ENCODE data around the gene VARS1. TPM values are rescaled to one million over a fixed set of nuclear protein-coding genes. Genes with fewer than 3 reads are reported as not detected.

The VARS1 gene
- total and polyA plus RNA-seq, 2 experiments from 2014 or later, result 71.2 to 137 TPM

DNA sequence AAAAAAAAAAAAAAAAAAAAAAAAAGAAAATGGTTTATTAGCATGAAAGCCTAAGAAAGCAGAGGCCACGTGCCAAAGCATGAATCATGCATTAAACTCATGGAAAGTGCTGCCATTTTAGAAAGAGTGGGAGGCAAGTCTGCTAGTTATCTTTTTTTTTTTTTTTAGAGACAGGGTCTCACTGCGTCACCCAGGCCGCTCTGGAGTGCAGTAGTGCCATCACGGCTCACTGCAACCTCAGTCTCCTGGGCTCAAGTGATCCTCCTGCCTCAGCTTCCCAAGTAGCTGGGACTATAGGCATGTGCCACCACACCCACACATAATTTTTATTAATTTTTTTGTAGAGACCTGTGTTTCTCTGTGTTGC lies 23.6 kb downstream of the VARS1 start (continued):
- TF ChIP-seq, protein P1, sequence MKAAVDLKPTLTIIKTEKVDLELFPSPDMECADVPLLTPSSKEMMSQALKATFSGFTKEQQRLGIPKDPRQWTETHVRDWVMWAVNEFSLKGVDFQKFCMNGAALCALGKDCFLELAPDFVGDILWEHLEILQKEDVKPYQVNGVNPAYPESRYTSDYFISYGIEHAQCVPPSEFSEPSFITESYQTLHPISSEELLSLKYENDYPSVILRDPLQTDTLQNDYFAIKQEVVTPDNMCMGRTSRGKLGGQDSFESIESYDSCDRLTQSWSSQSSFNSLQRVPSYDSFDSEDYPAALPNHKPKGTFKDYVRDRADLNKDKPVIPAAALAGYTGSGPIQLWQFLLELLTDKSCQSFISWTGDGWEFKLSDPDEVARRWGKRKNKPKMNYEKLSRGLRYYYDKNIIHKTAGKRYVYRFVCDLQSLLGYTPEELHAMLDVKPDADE (IDR thresholded peaks at IDR 0.05), result no peak
- TF ChIP-seq ZNF462 (CRISPR knock-in tag; IDR thresholded peaks at IDR 0.05) (no peak), CREB1 (CRISPR knock-in tag; IDR thresholded peaks at IDR 0.05; ENCODE audit: low read depth) (no peak), EZH2 (IDR thresholded peaks at IDR 0.05; ENCODE audit: low read depth, unreplicated experiment) (no peak)

DNA sequence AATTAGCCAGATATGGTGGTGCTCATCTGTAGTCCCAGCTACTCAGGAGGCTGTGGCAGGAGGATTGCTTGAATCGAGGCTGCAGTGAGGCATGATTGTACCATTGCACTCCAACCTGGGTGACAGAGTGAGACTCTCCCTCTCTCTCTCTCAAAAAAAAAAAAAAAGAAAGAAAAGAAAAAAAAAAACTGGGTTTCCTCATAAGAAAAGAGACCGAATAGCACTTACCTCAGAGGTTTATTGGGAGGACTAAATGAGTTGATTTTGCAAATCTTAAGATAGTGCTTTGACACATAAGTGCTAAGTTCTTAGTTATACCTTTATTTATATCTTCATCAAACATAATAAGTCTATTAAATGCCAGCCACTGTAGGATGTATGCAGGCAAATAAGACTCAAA lies 24.7 kb downstream of the VARS1 start:
- Histone ChIP-seq H2AFZ (no peak overlapping the region), H3K27me3 (ENCODE audit: insufficient read depth) (no peaks in the 10 kb centered on the region), H3K4me1 (ENCODE audit: insufficient read depth) (peaks cover 9% of the 10 kb centered on the region), H3K79me2 (replicated peaks; ENCODE audit: insufficient read depth) (no peaks in the 10 kb centered on the region), H3K4me3 (no peak overlapping the region), H3K9me2 (ENCODE audit: insufficient read depth) (no peaks in the 10 kb centered on the region), H3K36me3 (ENCODE audit: insufficient read depth) (no peaks in the 10 kb centered on the region), H3K27ac (ENCODE audit: low read depth) (no peak overlapping the region), H3F3A (replicated peaks; ENCODE audit: low read depth) (no peaks in the 10 kb centered on the region), H4K20me1 (replicated peaks; ENCODE audit: insufficient read depth) (no peaks in the 10 kb centered on the region), H3K4me2 (no peak overlapping the region)
- ATAC-seq, result no peak
- Mint-ChIP-seq H3K27me3 (ENCODE audit: insufficient read depth, low read depth, poor library complexity) (peaks cover 22% of the 10 kb centered on the region), H3K36me3 (ENCODE audit: low read depth) (no peaks in the 10 kb centered on the region), H3K9me3 (no peaks in the 10 kb centered on the region; the same call in 2 of the 3 replicates), H3K4me3 (no peak overlapping the region), H3K4me1 (peaks cover 7% of the 10 kb centered on the region; the same call in 2 of the 3 replicates), H3K27ac (no peak overlapping the region)
- no peak for DNase-seq (ENCODE audit: low spot score)
- no peak for TF ChIP-seq STAT1 (IDR thresholded peaks at IDR 0.05; ENCODE audit: unreplicated experiment)
- TF ChIP-seq, protein P1 (IDR thresholded peaks at IDR 0.05), result no peak
- no peak for TF ChIP-seq ZNF114 (CRISPR knock-in tag; IDR thresholded peaks at IDR 0.05)
- TF ChIP-seq ZNF331 (CRISPR knock-in tag; IDR thresholded peaks at IDR 0.05; ENCODE audit: low read depth), result no peak
- TF ChIP-seq CREB1 (CRISPR knock-in tag; IDR thresholded peaks at IDR 0.05; ENCODE audit: low read depth), result no peak
- TF ChIP-seq EZH2phosphoT487 (IDR thresholded peaks at IDR 0.05; ENCODE audit: unreplicated experiment), result no peak
- no peak for TF ChIP-seq REST (IDR thresholded peaks at IDR 0.05; ENCODE audit: unreplicated experiment)
- no peak for TF ChIP-seq POLR2AphosphoS5 (IDR thresholded peaks at IDR 0.05; ENCODE audit: low read depth)
- TF ChIP-seq CTCF (conservative IDR thresholded peaks at IDR 0.05; ENCODE audit: low read depth in 2 of 2), result no peak
- no peak for TF ChIP-seq JUNB (IDR thresholded peaks at IDR 0.05; ENCODE audit: unreplicated experiment)

Measured in GM23338 (cell line).